Stimulated activated CD4-positive, alpha-beta T cell treated with anti-CD3 and anti-CD28 coated beads, Interleukin-1b, Interleukin-23, amount 100 ng/mL, for 1 hour (primary cell): ENCODE measurements around the gene KCNE4.

Experiments
- DNase-seq, 2 donors: peaks; one replicate each; pipeline ENCODE4 v3.0.0-alpha.2; 2020; ENCODE audit warnings: low read depth in 2 of 2

The KCNE4 gene

DNA sequence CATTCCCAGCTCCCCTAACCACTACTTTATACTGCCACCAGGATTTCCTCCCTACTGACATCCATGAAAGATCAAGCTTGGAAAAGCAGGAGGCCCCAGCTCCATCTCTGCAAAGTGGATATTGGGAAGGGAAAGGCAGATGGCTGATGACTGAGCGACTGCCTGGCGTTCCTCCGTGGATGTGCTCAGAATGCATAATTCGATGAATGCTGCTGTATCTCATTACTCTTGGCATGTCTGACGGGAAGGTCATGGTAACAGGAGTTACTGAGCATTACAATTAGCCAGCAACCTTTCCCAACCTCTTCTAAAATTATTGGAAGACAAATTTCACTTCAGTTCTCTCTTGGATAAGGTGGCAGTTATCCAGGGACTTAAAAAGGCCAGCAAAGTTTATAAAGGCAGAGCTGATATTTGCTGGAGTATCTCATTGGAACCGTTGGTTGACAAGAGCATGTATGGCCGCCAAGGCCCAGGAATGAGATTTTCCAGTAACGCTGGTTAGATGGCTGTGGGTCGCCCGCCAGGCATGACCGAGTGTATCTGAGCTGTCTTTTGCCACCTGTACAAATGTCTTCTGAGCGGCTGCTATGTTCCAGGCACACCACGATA is 34.5 kb downstream of the KCNE4 start:
- no peak for DNase-seq

DNA sequence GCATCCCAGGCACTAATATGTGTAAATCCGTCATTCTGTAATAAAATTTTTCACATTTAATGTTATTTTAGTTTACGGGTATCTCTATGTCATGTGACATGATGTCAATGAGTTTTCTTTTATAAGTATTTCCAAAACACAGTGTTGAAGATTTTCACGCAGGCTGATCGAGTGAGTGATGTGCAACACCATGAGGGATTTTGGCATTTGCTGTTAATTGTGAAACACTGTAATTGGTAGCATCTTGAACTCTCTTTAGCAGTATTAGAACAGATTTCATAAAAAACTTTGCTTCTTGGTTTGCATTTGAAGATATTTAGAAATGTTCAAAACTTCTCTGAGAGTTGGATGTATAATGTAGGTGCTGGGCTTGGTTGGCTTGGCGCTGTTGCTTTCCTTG is 35.5 kb downstream of the KCNE4 start:
- DNase-seq, result no peak

DNA sequence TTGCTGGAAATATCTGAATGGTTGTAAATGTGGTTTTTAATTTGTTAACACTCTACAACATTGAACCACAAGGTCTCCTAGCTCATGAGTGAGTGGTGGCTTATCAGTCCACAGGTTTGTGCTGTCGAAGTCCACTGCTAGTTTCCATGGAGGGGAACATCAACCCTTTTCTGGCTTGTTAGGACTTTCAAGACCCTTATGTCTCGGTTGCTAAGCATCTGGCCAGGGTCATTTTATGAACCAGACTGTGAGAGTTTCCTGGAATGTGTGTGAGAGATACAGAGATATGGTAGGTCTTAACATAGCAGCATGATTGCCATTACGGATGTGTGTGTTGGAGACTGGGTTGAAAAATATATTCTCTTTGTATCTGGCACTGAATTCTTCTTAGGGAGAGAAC is 36.9 kb downstream of the KCNE4 start:
- DNase-seq, result no peak

DNA sequence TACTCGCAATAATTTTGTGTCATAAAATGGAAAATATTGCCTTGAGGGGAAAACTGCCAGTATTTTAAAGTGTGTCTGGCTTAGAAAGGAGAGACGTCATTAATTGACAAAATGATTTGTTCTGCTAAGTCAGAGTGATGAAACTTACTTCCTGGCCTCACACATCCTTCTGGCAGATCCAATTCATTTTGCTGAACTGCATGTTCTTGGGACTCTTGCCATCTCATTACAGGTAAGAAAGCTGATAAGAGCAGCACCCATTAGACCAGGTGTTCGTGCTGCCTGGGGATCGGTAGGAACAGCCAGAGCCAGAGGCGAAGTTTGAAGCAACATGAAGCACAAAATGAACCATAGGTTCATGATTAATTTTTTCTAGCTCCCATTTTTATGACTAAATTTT is 38.0 kb downstream of the KCNE4 start:
- DNase-seq, result no peak

DNA sequence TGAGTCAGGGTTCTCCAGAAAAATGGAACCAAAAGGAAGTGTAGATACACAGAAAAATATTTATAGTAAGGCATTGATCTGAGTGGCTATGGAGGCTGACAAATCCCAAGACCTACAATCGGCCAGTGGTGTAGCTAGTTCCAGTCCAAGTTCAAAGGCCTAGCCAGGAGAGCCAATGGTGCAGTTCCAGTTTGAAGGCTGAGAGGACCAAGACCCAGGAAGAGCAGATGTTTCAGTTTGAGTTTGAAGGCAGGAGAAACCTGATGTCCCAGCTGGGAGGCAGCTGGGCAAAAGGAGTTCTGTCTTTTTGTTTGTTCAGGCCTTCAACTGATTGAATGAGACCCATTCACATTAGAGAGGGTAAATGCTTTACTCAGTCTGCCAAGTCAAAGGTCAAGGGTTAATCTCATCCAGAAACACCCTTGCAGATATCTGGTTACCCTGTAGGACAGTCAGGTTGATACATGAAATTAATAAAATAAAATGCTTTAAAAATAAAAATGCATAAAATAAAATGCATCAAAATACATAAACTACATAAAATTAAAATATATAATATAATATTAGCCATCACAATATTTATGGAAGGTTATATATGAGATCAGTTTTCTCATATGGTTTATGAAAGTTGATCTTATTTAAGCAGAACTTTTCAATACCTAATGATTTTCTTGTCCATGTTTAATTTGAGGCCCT is 38.7 kb downstream of the KCNE4 start:
- DNase-seq, result no peak

DNA sequence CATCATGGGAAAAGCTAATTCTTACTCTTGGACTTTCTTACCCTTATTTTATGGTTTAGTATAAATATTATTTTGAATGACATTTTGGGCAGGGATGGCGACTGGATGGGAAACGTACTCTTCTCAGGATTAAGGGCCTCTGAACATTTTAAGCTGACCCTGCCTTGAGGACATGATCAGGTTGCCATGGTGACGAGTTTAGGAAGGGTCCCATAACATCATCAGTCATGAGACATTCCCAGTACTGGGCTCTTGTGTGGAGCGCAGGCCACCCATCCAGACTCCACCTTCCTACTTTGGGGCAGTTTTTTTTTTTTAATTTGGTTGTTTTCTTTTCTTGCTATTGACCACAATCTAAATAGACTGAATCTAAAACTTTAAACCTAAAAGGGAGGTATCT is 40.7 kb downstream of the KCNE4 start:
- no peak for DNase-seq

DNA sequence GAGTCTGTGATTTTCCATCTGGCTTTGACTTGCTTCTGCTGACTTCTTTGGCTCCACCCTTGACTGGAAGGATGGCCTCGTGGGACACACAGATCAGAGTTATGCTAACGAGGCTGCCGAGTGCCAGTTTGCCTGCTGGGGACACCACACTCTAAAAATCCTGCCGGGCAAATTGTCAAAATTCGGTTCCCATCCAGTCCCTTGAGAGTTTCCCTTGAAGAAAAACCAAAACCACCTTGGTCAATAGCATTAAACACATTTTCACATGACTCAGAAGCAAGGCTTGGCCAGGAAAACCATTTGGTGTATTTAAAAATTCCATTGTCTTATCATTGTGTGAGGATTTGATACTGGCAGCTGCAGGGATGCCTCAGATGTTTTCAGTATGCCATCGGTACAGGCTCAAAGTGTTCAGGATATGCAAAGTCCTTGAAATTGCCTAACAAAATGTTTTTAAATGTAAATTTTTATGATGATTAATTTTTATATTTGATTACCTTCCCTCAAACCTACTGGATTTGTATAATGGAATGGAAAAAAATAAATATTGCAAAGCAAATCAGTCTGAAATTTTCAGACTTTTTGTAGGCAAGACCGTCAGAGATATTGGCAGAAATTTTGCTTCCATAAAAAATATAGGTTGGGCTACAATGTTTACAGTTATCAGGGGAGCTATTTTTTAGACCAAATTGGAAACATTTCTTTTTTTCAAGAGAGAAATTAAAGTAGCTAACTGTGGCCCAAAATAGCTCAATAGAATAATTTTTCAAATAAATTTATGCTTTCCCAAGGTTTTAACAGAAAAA is 41.6 kb downstream of the KCNE4 start:
- DNase-seq, result no peak

DNA sequence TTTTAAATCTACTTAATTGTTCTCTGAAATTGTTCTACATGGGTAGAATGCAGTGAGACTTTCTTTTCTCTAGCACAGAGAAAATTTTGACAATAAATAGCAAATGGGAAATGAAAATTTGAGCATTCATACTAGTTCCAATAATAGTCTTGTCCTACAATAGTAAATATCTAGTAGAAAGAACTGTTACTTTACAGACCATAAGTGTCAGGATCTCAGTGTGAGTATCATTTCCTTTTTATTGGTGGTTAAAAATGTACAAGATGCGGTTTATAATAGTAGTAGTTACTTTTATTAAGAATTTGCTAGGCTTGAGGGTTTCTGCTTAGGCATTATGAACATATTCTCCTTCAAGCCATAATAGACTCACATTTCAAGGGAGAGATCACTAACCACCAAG is 43.2 kb downstream of the KCNE4 start:
- DNase-seq, result no peak

DNA sequence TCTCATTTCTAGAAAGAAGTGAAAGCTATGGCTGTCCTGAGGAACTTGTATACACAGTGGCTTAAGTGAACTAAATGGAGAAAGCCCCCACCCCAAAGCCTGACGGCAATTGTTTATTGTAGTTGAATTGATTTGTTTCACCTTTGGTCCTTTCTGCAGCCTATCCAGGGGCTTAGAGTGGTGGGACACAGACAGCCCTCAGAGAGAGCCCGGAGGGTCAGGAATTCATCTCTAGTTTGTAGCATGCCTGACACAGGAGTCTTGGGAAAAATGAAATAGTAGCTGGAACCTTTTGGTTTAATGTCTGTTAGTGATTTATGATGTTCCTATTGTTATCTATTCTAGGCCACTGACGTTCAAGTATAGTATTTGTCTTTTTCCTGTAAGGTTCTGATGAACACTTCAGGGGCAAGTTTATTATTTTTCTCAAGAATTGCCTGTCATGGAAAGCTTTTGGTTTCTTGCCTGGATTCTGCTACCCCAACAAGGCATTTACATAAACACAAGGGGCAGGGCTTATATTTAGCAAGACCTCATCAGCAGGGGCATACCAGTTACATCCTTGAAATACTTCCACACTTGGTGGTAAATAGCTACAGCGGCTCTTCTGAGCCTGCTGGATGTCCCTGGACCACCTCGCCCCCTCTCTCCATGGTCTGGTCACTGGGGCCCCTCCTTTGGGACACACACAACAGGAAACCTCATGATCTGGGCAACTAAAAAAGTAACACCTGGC is 44.4 kb downstream of the KCNE4 start:
- no peak for DNase-seq

DNA sequence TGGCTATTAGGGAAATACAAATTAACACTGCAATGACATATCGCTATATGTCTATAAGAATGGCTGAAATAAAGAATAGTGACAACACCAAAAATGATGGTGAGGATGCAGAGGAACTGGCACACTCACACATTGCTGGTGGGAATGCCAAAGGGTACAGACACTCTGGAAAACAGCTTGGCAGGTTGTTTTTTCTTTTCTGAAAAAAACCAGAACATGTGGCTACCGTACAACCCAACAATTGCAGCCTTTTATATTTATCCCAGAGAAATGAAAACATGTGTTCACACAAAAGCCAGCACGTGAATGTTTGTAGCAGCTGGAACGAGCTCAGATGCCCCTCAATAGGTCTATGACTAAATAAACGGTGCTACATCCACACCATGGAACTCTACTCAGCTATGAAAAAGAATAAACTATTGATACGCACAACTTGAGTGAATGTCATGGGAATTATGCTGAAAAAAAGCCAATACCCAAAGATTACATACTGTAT is 45.9 kb downstream of the KCNE4 start:
- no peak for DNase-seq

DNA sequence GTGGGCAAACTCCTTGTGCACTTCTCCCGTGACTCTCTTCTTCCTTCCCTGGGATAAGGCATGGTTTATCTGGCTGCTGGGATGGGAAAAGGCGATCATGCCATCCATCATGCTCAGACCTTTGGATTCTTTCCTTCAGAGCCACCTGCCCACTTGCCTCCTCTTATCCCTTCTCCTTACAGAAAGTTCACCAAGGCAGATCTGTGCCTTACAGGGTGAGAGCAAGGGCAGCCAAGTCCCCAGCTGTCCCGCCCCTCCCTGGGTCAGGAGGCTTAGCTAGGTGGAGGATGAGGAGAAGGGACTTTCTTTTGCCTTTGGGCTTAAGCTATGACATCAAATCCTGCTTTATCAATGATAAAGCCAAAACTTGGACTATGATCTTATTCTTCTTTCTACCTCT is 47.6 kb downstream of the KCNE4 start:
- no peak for DNase-seq

DNA sequence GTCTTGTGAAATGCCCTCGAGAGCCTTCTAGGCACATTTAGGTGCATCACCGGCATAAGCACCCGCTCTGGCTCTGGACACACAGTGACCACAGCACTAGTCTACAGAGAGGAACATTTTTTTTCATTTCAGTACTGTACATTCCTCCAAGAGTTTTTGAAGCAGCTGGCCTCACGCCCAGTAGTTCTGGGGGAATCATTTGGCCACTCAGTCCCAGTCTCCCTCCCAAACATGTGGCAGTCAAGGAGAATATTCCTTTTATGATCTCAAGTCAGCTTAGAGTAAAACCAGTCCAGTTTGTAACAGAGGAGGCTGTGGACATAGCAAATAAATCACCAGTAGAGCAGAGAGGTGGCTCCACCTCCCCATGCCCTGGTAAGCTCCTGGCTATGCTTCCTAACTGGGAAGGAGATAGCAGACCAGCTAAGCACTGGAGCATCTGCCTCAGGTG is 48.1 kb downstream of the KCNE4 start:
- no peak for DNase-seq

DNA sequence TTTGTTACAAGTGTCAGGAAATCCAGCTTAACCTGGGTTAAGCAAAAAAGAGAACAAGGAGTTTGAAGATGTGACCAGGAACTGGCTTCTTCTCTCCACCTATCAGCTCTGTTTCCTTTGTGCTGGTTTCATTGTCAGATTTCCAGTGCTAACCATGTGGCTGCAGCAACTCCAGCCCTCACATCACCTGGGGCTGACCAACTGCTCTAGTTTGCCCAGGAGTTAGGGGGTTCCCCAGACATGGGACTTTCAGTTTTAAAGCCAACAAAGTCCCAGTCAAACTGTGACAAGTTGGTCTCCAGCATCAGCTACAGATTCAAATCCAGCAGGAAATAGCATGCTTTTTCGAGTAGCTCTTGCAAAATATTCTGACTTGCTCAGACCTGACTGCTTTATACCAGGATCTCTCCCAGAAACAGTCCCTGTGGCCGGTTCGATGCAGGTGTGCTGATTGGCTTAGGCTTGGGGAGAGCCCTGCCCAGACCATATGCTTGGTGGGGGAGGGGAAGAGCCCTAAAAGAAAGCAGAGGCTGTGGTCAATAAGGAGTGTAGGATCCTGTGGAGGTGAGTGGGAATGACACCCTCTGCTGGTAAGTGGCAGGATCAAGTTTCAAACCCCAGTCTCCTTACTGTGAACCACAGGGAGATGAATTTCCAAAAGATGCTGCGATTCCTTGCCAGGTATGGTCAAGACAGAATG is 49.5 kb downstream of the KCNE4 start:
- DNase-seq, result no peak

DNA sequence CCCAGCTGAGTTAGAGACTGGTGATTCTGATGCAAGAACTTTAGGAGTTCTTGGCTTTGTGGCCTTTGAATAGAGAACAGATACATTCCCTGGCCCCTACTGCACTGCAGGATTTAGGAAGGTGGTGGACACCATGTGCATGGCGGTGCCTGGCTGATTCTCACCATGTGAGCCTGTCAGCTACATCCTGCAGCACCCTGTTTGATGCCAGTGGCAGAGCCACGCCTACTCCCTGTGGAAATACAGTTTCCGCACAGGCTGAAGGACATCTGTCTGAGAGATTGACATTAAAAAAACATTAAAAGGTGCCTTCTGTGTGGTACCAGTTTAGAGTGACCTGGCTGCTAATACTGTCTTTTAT is 50.0 kb downstream of the KCNE4 start:
- no peak for DNase-seq

DNA sequence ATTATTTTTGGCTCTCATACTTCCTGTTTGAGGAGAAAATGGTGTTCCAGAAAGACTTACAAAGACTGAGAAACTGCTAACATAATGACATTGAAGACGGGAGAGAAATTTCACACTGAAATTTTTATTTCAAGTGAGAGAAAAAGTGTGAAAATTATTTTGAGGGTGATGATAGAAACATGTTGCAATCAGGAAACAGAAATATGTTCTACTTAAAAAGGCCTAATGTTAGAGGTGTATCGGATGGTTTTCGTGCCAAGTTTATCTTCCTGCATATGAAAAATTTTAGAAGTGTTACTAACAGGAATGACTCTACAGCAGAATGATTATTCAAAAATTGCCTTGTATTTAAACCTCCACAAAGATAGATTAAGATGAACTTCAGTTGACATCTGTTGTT is 50.5 kb downstream of the KCNE4 start:
- DNase-seq, result no peak

DNA sequence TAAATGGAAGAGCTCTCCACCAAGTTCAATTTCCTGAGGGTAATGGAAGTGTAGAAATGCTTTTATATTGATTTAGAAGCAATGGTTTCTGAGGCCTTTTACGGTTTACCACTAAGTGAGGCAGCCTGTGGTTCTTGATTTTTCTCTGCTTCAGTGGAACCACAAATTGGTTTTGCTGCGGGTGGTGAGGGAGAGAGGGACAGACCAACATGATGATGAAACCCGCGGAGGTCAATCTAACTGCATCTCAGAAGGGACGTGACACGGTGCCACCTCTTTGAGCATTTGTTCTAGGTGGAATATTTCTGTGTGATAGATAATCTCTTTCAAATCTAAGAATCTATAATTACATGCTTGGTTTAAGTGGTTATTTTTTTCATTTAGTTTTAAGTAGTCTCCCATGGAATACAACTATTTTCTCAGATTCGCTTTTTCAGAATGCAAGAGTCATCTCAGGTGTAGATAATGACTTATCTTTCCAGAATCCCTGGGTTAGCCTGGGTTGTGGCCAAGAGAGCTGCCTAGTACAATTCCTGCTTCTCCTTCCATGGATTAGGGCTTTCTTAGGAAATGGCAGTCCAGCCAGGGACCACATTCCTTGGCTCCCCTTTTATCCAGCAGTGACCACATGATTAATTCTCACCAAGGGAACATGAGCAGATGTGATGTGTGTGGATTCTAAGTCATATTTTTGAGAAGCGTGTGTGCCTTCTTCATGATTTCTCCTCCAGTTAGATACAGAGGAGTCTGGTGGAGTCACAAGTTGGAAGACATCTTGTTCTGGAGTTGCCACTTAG is 52.5 kb downstream of the KCNE4 start:
- DNase-seq, result no peak
